HEK293 (cell line): ENCODE measurements around the gene INSRR.

Experiments
- MYNN ChIP-seq: fragments of 450-650 bp; formaldehyde crosslinking; IDR thresholded peaks from 2 replicates; pipeline ENCODE4 v1.5.1; 2016; ENCODE audit warnings: missing biosample characterization, missing genetic modification characterization, borderline replicate concordance
- OSR2 ChIP-seq: fragments of 450-650 bp; formaldehyde crosslinking; IDR thresholded peaks from 2 replicates; pipeline ENCODE4 v1.5.1; 2016; ENCODE audit warnings: missing biosample characterization, missing genetic modification characterization
- REST ChIP-seq: fragments of 450-650 bp; formaldehyde crosslinking; IDR thresholded peaks from 2 replicates; pipeline ENCODE4 v1.5.1; 2016; ENCODE audit warnings: missing biosample characterization, missing genetic modification characterization
- YY1 ChIP-seq: fragments of 450-650 bp; formaldehyde crosslinking; IDR thresholded peaks from 2 replicates; pipeline ENCODE4 v1.5.1; 2018; ENCODE audit warnings: missing biosample characterization, missing genetic modification characterization
- ZFP41 ChIP-seq: fragments of 450-650 bp; formaldehyde crosslinking; IDR thresholded peaks from 2 replicates; pipeline ENCODE4 v1.5.1; 2016; ENCODE audit warnings: missing biosample characterization, missing genetic modification characterization, borderline replicate concordance
- ZNF610 ChIP-seq: fragments of 450-650 bp; formaldehyde crosslinking; IDR thresholded peaks from 2 replicates; pipeline ENCODE4 v1.5.1; 2016; ENCODE audit warnings: missing biosample characterization, missing genetic modification characterization, borderline replicate concordance
- ZNF830 ChIP-seq: fragments of 450-650 bp; IDR thresholded peaks from 2 replicates; pipeline ENCODE4 v1.5.0; 2018; ENCODE audit warnings: missing biosample characterization, missing genetic modification characterization, low read depth, mild to moderate bottlenecking, moderate library complexity
- ZSCAN18 ChIP-seq: fragments of 450-650 bp; formaldehyde crosslinking; IDR thresholded peaks from 2 replicates; pipeline ENCODE4 v1.5.1; 2016; ENCODE audit warnings: missing biosample characterization, missing genetic modification characterization
- TF ChIP-seq, protein P1 (sequence below): fragments of 450-650 bp; formaldehyde crosslinking; IDR thresholded peaks from 2 replicates; pipeline ENCODE4 v1.5.1; 2016; ENCODE audit warnings: missing biosample characterization, missing genetic modification characterization
- TF ChIP-seq, protein P2 (sequence below): fragments of 450-650 bp; formaldehyde crosslinking; IDR thresholded peaks from 2 replicates; pipeline ENCODE4 v1.5.1; 2016; ENCODE audit warnings: missing biosample characterization, missing genetic modification characterization

DNA sequence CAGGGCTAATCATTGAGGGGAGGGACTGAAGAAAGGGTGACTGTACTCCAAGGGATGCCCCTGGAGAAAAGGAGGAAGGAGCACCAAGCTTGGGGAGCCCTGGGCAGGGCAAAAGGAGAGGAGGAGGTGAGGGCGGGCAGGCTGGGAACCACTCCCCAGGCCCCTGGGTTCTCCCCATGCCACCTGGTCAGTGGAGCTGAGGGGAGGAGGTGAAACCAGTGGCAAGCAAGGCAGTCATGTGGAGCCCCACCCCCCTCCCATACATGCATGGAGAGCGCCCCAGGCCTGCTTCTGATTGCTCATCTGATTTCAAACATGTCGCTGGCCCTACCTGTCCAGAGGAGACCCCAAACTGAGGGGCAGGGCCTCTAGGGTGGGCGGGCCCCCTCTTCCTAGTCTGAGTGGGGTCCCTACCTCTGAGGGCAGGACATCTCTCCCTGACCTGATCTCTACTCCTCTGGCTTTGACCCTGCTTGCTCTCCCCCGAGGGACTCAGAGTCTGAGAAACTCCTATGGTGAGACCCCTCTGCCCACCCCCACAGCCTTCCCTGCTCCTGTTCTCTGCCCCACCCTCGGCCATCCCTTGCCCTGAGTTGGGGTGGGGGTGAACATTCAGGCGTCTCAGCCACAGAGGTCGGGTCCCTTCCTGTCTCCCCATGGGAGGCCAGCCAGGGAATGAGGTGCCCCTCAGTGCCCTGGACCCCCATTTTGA, 18.6 kb downstream of the INSRR start:
- TF ChIP-seq, protein P1, sequence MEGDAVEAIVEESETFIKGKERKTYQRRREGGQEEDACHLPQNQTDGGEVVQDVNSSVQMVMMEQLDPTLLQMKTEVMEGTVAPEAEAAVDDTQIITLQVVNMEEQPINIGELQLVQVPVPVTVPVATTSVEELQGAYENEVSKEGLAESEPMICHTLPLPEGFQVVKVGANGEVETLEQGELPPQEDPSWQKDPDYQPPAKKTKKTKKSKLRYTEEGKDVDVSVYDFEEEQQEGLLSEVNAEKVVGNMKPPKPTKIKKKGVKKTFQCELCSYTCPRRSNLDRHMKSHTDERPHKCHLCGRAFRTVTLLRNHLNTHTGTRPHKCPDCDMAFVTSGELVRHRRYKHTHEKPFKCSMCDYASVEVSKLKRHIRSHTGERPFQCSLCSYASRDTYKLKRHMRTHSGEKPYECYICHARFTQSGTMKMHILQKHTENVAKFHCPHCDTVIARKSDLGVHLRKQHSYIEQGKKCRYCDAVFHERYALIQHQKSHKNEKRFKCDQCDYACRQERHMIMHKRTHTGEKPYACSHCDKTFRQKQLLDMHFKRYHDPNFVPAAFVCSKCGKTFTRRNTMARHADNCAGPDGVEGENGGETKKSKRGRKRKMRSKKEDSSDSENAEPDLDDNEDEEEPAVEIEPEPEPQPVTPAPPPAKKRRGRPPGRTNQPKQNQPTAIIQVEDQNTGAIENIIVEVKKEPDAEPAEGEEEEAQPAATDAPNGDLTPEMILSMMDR (tag by site-specific recombination) = no peak
- TF ChIP-seq ZSCAN18 (tag by site-specific recombination) (no peak), REST (tag by site-specific recombination) (no peak), OSR2 (tag by site-specific recombination) (no peak), ZNF830 (tag by site-specific recombination) (no peak), YY1 (no peak), ZNF610 (tag by site-specific recombination) (no peak), MYNN (tag by site-specific recombination) (no peak), ZFP41 (tag by site-specific recombination) (no peak)
- TF ChIP-seq, protein P2, sequence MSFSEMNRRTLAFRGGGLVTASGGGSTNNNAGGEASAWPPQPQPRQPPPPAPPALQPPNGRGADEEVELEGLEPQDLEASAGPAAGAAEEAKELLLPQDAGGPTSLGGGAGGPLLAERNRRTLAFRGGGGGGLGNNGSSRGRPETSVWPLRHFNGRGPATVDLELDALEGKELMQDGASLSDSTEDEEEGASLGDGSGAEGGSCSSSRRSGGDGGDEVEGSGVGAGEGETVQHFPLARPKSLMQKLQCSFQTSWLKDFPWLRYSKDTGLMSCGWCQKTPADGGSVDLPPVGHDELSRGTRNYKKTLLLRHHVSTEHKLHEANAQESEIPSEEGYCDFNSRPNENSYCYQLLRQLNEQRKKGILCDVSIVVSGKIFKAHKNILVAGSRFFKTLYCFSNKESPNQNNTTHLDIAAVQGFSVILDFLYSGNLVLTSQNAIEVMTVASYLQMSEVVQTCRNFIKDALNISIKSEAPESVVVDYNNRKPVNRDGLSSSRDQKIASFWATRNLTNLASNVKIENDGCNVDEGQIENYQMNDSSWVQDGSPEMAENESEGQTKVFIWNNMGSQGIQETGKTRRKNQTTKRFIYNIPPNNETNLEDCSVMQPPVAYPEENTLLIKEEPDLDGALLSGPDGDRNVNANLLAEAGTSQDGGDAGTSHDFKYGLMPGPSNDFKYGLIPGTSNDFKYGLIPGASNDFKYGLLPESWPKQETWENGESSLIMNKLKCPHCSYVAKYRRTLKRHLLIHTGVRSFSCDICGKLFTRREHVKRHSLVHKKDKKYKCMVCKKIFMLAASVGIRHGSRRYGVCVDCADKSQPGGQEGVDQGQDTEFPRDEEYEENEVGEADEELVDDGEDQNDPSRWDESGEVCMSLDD (tag by site-specific recombination) = no peak
